ENCODE measurements around the gene MUC15.

DNA sequence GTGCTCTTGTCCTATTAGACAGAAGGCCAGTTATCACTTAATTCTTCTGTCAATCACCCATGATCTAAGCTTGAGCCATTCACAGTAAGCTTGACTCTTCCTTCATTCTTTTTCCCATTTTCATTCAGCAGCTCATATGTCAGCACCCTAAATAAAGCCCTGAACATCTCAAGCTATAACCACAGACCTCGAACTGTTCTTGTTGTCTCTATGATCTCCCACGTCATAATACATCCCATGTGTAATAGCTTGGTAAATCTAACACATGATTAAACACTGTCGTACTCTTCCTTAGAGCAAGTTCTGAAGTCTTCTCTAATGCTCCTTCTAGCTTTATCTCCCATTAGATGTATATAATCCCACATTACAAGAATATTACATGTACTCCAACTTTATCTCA is 14.4 kb downstream of the MUC15 start:
- no peak for TF ChIP-seq SMC3 (IDR thresholded peaks at IDR 0.05; ENCODE audit: borderline replicate concordance, low read length)
- no peak for TF ChIP-seq NR2F1 (conservative IDR thresholded peaks at IDR 0.05)
- TF ChIP-seq YBX1 (IDR thresholded peaks at IDR 0.05): no peak
- TF ChIP-seq, protein P1, sequence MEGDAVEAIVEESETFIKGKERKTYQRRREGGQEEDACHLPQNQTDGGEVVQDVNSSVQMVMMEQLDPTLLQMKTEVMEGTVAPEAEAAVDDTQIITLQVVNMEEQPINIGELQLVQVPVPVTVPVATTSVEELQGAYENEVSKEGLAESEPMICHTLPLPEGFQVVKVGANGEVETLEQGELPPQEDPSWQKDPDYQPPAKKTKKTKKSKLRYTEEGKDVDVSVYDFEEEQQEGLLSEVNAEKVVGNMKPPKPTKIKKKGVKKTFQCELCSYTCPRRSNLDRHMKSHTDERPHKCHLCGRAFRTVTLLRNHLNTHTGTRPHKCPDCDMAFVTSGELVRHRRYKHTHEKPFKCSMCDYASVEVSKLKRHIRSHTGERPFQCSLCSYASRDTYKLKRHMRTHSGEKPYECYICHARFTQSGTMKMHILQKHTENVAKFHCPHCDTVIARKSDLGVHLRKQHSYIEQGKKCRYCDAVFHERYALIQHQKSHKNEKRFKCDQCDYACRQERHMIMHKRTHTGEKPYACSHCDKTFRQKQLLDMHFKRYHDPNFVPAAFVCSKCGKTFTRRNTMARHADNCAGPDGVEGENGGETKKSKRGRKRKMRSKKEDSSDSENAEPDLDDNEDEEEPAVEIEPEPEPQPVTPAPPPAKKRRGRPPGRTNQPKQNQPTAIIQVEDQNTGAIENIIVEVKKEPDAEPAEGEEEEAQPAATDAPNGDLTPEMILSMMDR (IDR thresholded peaks at IDR 0.05 in 2 of 3, conservative IDR thresholded peaks at IDR 0.05 in 1 of 3; ENCODE audit: control insufficient read depth in 2 of 3, extremely low read depth in 1 of 3, insufficient read depth in 1 of 3, low read depth in 3 of 3, low read length in 3 of 3): no peak
- TF ChIP-seq POLR2AphosphoS5 (IDR thresholded peaks at IDR 0.05; ENCODE audit: low read length): no peak
- TF ChIP-seq TCF12 (IDR thresholded peaks at IDR 0.05; ENCODE audit: low read depth, low read length): no peak
- TF ChIP-seq EP300 (IDR thresholded peaks at IDR 0.05; ENCODE audit: borderline replicate concordance in 1 of 2, control insufficient read depth in 1 of 2, low read depth in 2 of 2, low read length in 2 of 2): no peak
- TF ChIP-seq, protein P2, sequence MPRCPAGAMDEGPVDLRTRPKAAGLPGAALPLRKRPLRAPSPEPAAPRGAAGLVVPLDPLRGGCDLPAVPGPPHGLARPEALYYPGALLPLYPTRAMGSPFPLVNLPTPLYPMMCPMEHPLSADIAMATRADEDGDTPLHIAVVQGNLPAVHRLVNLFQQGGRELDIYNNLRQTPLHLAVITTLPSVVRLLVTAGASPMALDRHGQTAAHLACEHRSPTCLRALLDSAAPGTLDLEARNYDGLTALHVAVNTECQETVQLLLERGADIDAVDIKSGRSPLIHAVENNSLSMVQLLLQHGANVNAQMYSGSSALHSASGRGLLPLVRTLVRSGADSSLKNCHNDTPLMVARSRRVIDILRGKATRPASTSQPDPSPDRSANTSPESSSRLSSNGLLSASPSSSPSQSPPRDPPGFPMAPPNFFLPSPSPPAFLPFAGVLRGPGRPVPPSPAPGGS (IDR thresholded peaks at IDR 0.05; ENCODE audit: borderline replicate concordance, insufficient read depth, low read depth, low read length, poor library complexity, severe bottlenecking): no peak
- no peak for TF ChIP-seq CEBPB (IDR thresholded peaks at IDR 0.05; ENCODE audit: borderline replicate concordance in 1 of 2, low read depth in 2 of 2, low read length in 2 of 2)
- TF ChIP-seq MXI1 (IDR thresholded peaks at IDR 0.05; ENCODE audit: low read depth, low read length): no peak
- TF ChIP-seq, protein P3, sequence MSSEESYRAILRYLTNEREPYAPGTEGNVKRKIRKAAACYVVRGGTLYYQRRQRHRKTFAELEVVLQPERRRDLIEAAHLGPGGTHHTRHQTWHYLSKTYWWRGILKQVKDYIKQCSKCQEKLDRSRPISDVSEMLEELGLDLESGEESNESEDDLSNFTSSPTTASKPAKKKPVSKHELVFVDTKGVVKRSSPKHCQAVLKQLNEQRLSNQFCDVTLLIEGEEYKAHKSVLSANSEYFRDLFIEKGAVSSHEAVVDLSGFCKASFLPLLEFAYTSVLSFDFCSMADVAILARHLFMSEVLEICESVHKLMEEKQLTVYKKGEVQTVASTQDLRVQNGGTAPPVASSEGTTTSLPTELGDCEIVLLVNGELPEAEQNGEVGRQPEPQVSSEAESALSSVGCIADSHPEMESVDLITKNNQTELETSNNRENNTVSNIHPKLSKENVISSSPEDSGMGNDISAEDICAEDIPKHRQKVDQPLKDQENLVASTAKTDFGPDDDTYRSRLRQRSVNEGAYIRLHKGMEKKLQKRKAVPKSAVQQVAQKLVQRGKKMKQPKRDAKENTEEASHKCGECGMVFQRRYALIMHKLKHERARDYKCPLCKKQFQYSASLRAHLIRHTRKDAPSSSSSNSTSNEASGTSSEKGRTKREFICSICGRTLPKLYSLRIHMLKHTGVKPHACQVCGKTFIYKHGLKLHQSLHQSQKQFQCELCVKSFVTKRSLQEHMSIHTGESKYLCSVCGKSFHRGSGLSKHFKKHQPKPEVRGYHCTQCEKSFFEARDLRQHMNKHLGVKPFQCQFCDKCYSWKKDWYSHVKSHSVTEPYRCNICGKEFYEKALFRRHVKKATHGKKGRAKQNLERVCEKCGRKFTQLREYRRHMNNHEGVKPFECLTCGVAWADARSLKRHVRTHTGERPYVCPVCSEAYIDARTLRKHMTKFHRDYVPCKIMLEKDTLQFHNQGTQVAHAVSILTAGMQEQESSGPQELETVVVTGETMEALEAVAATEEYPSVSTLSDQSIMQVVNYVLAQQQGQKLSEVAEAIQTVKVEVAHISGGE (CRISPR knock-in tag; IDR thresholded peaks at IDR 0.05): no peak
- TF ChIP-seq, protein P4, sequence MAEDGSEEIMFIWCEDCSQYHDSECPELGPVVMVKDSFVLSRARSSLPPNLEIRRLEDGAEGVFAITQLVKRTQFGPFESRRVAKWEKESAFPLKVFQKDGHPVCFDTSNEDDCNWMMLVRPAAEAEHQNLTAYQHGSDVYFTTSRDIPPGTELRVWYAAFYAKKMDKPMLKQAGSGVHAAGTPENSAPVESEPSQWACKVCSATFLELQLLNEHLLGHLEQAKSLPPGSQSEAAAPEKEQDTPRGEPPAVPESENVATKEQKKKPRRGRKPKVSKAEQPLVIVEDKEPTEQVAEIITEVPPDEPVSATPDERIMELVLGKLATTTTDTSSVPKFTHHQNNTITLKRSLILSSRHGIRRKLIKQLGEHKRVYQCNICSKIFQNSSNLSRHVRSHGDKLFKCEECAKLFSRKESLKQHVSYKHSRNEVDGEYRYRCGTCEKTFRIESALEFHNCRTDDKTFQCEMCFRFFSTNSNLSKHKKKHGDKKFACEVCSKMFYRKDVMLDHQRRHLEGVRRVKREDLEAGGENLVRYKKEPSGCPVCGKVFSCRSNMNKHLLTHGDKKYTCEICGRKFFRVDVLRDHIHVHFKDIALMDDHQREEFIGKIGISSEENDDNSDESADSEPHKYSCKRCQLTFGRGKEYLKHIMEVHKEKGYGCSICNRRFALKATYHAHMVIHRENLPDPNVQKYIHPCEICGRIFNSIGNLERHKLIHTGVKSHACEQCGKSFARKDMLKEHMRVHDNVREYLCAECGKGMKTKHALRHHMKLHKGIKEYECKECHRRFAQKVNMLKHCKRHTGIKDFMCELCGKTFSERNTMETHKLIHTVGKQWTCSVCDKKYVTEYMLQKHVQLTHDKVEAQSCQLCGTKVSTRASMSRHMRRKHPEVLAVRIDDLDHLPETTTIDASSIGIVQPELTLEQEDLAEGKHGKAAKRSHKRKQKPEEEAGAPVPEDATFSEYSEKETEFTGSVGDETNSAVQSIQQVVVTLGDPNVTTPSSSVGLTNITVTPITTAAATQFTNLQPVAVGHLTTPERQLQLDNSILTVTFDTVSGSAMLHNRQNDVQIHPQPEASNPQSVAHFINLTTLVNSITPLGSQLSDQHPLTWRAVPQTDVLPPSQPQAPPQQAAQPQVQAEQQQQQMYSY (CRISPR knock-in tag; IDR thresholded peaks at IDR 0.05): no peak
- no peak for TF ChIP-seq ZZZ3 (IDR thresholded peaks at IDR 0.05; ENCODE audit: control insufficient read depth, insufficient read length, low read depth)
